ENCODE results near the gene ZFAND3.

DNA sequence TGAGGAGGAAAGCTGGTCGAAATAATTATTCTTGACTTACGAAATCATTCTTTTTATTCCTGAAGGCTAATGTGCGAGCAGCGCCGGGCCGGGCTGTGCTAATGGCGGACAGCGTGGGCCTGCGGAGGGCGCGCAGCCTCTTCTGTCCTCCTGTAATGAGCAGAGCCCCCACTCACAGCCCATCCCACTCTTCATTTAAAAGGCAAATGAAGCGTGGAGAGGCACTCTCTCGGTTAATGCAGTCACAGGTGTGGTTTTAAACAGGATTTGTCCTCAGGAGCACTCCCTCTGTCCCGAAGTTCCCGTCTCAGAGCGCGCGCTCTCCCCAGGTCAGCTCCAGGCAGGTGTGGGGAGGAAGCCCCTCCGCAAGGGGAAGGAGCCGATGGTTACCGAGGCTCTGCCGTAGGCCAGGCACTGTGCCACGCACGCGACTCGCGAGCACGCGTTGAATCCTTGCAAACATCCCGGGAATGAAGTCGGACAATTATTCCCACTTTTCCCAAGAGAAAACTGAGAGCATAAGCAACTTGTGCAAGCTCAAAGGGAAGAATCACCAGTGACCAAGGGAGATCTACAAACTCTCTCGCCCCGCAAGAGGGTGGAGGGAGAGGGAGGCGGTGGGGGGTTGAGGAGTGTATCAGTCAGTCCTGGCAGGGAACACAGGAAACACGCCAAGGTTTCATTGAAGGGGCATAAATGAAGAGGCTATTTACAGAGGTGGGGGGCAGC, 35.5 kb upstream of the ZFAND3 start:
- TF ChIP-seq EZH2 (IDR thresholded peaks at IDR 0.05; ENCODE audit: borderline replicate concordance, insufficient read depth, low read length, poor library complexity, severe bottlenecking) (no peak), MXI1 (conservative IDR thresholded peaks at IDR 0.05; ENCODE audit: poor library complexity, severe bottlenecking) (no peak), POLR2AphosphoS5 (IDR thresholded peaks at IDR 0.05) (no peak), RAD21 (conservative IDR thresholded peaks at IDR 0.05) (peak; percentile 19), SMC3 (conservative IDR thresholded peaks at IDR 0.05; ENCODE audit: poor library complexity) (peak; percentile 13), TAF1 (IDR thresholded peaks at IDR 0.05; ENCODE audit: low read depth) (no peak)
- TF ChIP-seq, protein P1, sequence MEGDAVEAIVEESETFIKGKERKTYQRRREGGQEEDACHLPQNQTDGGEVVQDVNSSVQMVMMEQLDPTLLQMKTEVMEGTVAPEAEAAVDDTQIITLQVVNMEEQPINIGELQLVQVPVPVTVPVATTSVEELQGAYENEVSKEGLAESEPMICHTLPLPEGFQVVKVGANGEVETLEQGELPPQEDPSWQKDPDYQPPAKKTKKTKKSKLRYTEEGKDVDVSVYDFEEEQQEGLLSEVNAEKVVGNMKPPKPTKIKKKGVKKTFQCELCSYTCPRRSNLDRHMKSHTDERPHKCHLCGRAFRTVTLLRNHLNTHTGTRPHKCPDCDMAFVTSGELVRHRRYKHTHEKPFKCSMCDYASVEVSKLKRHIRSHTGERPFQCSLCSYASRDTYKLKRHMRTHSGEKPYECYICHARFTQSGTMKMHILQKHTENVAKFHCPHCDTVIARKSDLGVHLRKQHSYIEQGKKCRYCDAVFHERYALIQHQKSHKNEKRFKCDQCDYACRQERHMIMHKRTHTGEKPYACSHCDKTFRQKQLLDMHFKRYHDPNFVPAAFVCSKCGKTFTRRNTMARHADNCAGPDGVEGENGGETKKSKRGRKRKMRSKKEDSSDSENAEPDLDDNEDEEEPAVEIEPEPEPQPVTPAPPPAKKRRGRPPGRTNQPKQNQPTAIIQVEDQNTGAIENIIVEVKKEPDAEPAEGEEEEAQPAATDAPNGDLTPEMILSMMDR (IDR thresholded peaks at IDR 0.05; ENCODE audit: poor library complexity, severe bottlenecking), result no peak
- TF ChIP-seq, protein P2, sequence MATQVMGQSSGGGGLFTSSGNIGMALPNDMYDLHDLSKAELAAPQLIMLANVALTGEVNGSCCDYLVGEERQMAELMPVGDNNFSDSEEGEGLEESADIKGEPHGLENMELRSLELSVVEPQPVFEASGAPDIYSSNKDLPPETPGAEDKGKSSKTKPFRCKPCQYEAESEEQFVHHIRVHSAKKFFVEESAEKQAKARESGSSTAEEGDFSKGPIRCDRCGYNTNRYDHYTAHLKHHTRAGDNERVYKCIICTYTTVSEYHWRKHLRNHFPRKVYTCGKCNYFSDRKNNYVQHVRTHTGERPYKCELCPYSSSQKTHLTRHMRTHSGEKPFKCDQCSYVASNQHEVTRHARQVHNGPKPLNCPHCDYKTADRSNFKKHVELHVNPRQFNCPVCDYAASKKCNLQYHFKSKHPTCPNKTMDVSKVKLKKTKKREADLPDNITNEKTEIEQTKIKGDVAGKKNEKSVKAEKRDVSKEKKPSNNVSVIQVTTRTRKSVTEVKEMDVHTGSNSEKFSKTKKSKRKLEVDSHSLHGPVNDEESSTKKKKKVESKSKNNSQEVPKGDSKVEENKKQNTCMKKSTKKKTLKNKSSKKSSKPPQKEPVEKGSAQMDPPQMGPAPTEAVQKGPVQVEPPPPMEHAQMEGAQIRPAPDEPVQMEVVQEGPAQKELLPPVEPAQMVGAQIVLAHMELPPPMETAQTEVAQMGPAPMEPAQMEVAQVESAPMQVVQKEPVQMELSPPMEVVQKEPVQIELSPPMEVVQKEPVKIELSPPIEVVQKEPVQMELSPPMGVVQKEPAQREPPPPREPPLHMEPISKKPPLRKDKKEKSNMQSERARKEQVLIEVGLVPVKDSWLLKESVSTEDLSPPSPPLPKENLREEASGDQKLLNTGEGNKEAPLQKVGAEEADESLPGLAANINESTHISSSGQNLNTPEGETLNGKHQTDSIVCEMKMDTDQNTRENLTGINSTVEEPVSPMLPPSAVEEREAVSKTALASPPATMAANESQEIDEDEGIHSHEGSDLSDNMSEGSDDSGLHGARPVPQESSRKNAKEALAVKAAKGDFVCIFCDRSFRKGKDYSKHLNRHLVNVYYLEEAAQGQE (IDR thresholded peaks at IDR 0.05; ENCODE audit: borderline replicate concordance), result peak; percentile 63

Measured in neural cell (in vitro differentiated cells).